GM18526 (cell line): ENCODE measurements around the gene AK4.

Experiments
- POLR2A ChIP-seq: IDR thresholded peaks from 3 replicates; pipeline ENCODE4 v1.6.1; 2011; ENCODE audit not compliant: insufficient read length; ENCODE audit errors: extremely low read depth

AK4 gene

GRCh38 chr1:65265651-65266351, 117.8 kb downstream of the AK4 start:
- no peak for TF ChIP-seq POLR2A

- no peak for TF ChIP-seq POLR2A
Observed at GRCh38 chr1:65266476-65266875, 118.5 kb downstream of the AK4 start.

GRCh38 chr1:65267271-65267670, 119.3 kb downstream of the AK4 start:
- no peak for TF ChIP-seq POLR2A

GRCh38 chr1:65267683-65268082, 119.7 kb downstream of the AK4 start:
- no peak for TF ChIP-seq POLR2A

- no peak for TF ChIP-seq POLR2A
Observed at GRCh38 chr1:65269612-65270011, 121.6 kb downstream of the AK4 start.

- TF ChIP-seq POLR2A = no peak
Observed at GRCh38 chr1:65276197-65276939, 128.4 kb downstream of the AK4 start.

- no peak for TF ChIP-seq POLR2A
Observed at GRCh38 chr1:65277605-65278347, 129.8 kb downstream of the AK4 start.

- TF ChIP-seq POLR2A = no peak
Observed at GRCh38 chr1:65278376-65279069, 130.5 kb downstream of the AK4 start.

- no peak for TF ChIP-seq POLR2A
Observed at GRCh38 chr1:65279070-65279779, 131.2 kb downstream of the AK4 start.
